Transverse colon (tissue), 4 donors: Measurements from ENCODE around the gene BEST4. TPM values are rescaled to one million over a fixed set of nuclear protein-coding genes. Genes with fewer than 3 reads are reported as not detected.
"Not testable (repeated sequence)": the region's sequence is repeated elsewhere in the genome, so short reads cannot be mapped to it uniquely, and the experiment has no call there.

Experiments used
- DNase-seq: peaks from one replicate; pipeline ENCODE4 v3.0.0-alpha.2; 2019
- H3K27ac ChIP-seq, 4 donors: fragments of 200-600 bp; sonication (generic); 2 replicates each; pipeline ENCODE4 v1.5.1; 2016 to 2018; ENCODE audit warnings: inconsistent platforms in 4 of 4
- H3K27me3 ChIP-seq: fragments of 200-600 bp; sonication (generic); 2 replicates; pipeline ENCODE4 v1.5.1; 2017; ENCODE audit warnings: inconsistent platforms
- H3K36me3 ChIP-seq, 4 donors: fragments of 200-600 bp; sonication (generic); 2 replicates each; pipeline ENCODE4 v1.5.1; 2017 to 2019; ENCODE audit warnings: inconsistent platforms in 4 of 4
- H3K4me1 ChIP-seq, 4 donors: fragments of 200-600 bp; sonication (generic); 2 replicates each; pipeline ENCODE4 v1.5.1; 2017 to 2020; ENCODE audit warnings: inconsistent platforms in 4 of 4
- H3K4me3 ChIP-seq, 4 donors: fragments of 200-600 bp; sonication (generic); 1 replicate in 1 of 4; 2 replicates in 3 of 4; pipeline versions ENCODE4 v1.5.1 to v1.6.1; 2017 to 2019; ENCODE audit warnings: inconsistent platforms in 4 of 4
- H3K9me3 ChIP-seq, 2 donors: fragments of 200-600 bp; sonication (generic); 2 replicates each; pipeline ENCODE4 v1.5.1; 2017 to 2019; ENCODE audit warnings: inconsistent platforms in 2 of 2
- CTCF ChIP-seq, 5 experiments: fragments of 200-600 bp in 3 of 5; fragments of 450-650 bp in 2 of 5; sonication (generic) in 3 of 5; IDR thresholded peaks; 1 replicate in 2 of 5; 2 replicates in 3 of 5; pipeline ENCODE4 v1.5.1; 2016 to 2017; ENCODE audit warnings: antibody characterized with exemption in 5 of 5, inconsistent platforms in 3 of 5, mild to moderate bottlenecking in 2 of 5, moderate library complexity in 1 of 5
- EP300 ChIP-seq: sonication (generic); formaldehyde crosslinking; IDR thresholded peaks from one replicate; pipeline ENCODE4 v1.6.1; 2017; ENCODE audit warnings: antibody characterized with exemption, low read depth
- POLR2A ChIP-seq: fragments of 450-650 bp; IDR thresholded peaks from one replicate; pipeline ENCODE4 v1.6.1; 2016; ENCODE audit warnings: antibody characterized with exemption, mild to moderate bottlenecking, moderate library complexity
- POLR2AphosphoS5 ChIP-seq, 3 donors: sonication (generic); formaldehyde crosslinking; IDR thresholded peaks; one replicate each; pipeline ENCODE4 v1.6.1; 2016; ENCODE audit warnings: antibody characterized with exemption in 3 of 3
- WGBS, 2 donors: methylation state at CpG; one replicate each; pipeline ENCODE4 v1.1.5; 2018; ENCODE audit warnings: low coverage in 1 of 2; 5-methylcytosine and 5-hydroxymethylcytosine counted together
- in situ Hi-C, 4 donors: fragments of 200-750 bp; cut with MboI; loops; one replicate each; pipeline versions ENCODE4 v1.15.0 to v1.15.1; 2017; ENCODE audit warnings: low sequenced_read_pairs in 3 of 4, low pct_ligation_motif_present in 1 of 4, low pct_unique_long_range_greater_than_20kb in 1 of 4
- intact Hi-C: fragments of 100-400 bp; cut with DNase I; formaldehyde crosslinking; loops from one replicate; pipeline ENCODE4 v1.15.1; 2023; ENCODE audit warnings: low total_unique reads
- total RNA-seq, 4 donors: library from RNA; depleted of rRNA; stranded (reverse); fragments of >200 nt; gene quantifications; one replicate each; pipeline ENCODE4 v1.1.0, GENCODE V29; 2016

The BEST4 gene
- total RNA-seq, 4 donors from 2014 or later = 48.8 to 208 (median 92.3) TPM

GRCh38 chr1:44739307-44740178, 48.4 kb downstream of the BEST4 start, which contains the start of gene KIF2C:
Gene KIF2C, plus strand, starts transcription at chr1:44739837. Its CDS starts 96 bp downstream, at chr1:44739933.
- Histone ChIP-seq H3K36me3 (no peaks in the 10 kb centered on the region), H3K4me1 (peaks cover 6 to 10% (median 8%) of the 10 kb centered on the region in 4 donors), H3K27ac (peak within 1 kb of the TSS; percentile 86 to 91 (median 91)), H3K27me3 (no peaks in the 10 kb centered on the region), H3K4me3 (peak within 1 kb of the TSS; percentile 44 to 62 (median 50)), H3K9me3 (no peaks in the 10 kb centered on the region)
- DNase-seq = peak; percentile 98
- TF ChIP-seq POLR2AphosphoS5 (IDR thresholded peaks at IDR 0.05) (peak; percentile 85 to 90 (median 87)), CTCF (IDR thresholded peaks at IDR 0.05) (peak in 2 of 5 experiments; percentile 4 to 7), EP300 (no peak), POLR2A (peak; percentile 69)
- intact Hi-C loops = loop anchor here (2.0 kb wide), 1 partner anchor 67 kb away; the partner anchor contains the start of gene DYNLT4
- in situ Hi-C loops = no loop called here
- WGBS, 2 donors = 0 to 1% methylated on average over 16 to 57 of the region's 57 CpGs

GRCh38 chr1:44738953-44739306, 49.0 kb downstream of the BEST4 start:
- DNase-seq, in situ Hi-C loops, H3K27me3 ChIP-seq, H3K36me3 ChIP-seq, H3K9me3 ChIP-seq: not testable (repeated sequence)
- 68% methylated on average over 1 of the region's 1 CpG; no CpG with 5 or more reads in 1 of the 2 donors for WGBS, 2 donors
- intact Hi-C loops = loop anchor here (2.0 kb wide), 1 partner anchor 68 kb away; the partner anchor contains the start of gene DYNLT4
- Histone ChIP-seq H3K4me1 (peaks cover 6 to 10% (median 8%) of the 10 kb centered on the region in 4 donors), H3K27ac (peak overlapping the region; percentile 86 to 91 (median 91)), H3K4me3 (peak overlapping the region in 3 of 4 donors; percentile 44 to 62 (median 47))
- peak in 1 of 5 experiments; percentile 5 for TF ChIP-seq CTCF (IDR thresholded peaks at IDR 0.05)

- Histone ChIP-seq H3K27me3 (no peaks in the 10 kb centered on the region), H3K36me3 (no peaks in the 10 kb centered on the region), H3K9me3 (no peaks in the 10 kb centered on the region), H3K4me3 (no peak overlapping the region), H3K27ac (no peak overlapping the region), H3K4me1 (peaks cover 6 to 22% (median 8%) of the 10 kb centered on the region in 4 donors)
- WGBS, 2 donors = 95% methylated on average over 1 of the region's 1 CpG; no CpG with 5 or more reads in 1 of the 2 donors
- no peak for DNase-seq
- no peak for TF ChIP-seq POLR2A
- no peak for TF ChIP-seq POLR2AphosphoS5 (IDR thresholded peaks at IDR 0.05)
- TF ChIP-seq CTCF (IDR thresholded peaks at IDR 0.05) = no peak
- no peak for TF ChIP-seq EP300
- intact Hi-C loops (no loop called here), in situ Hi-C loops (no loop called here)
These were observed 52.0 kb downstream of the BEST4 start for GRCh38 chr1:44735992-44736391.

- intact Hi-C loops = no loop called here
- Histone ChIP-seq H3K27ac (peak overlapping the region in 3 of 4 donors; percentile 34 to 42 (median 35)), H3K4me1 (peaks cover 5 to 28% (median 13%) of the 10 kb centered on the region in 4 donors), H3K36me3 (no peaks in the 10 kb centered on the region), H3K27me3 (no peaks in the 10 kb centered on the region), H3K9me3 (no peaks in the 10 kb centered on the region), H3K4me3 (no peak overlapping the region)
- in situ Hi-C loops = no loop called here
- WGBS, 2 donors = 75 to 83% methylated on average over 1 of the region's 1 CpG
- TF ChIP-seq POLR2AphosphoS5 (IDR thresholded peaks at IDR 0.05) (no peak), POLR2A (no peak), CTCF (IDR thresholded peaks at IDR 0.05) (no peak), EP300 (no peak)
- DNase-seq = no peak
These were observed 54.2 kb downstream of the BEST4 start for GRCh38 chr1:44733784-44734183.
